Stomach (tissue), 4 donors: ENCODE data around the gene ZNF519.

Experiments
- POLR2A ChIP-seq, 4 donors: fragments of 450-650 bp; IDR thresholded peaks; one replicate each; pipeline ENCODE4 v1.6.1; 2016; ENCODE audit warnings: antibody characterized with exemption in 4 of 4, control low read depth in 2 of 4, mild to moderate bottlenecking in 1 of 4, moderate library complexity in 1 of 4
- TF ChIP-seq, protein P1 (sequence below), 7 experiments: fragments of 450-650 bp in 4 of 7; fragments of 200-600 bp in 3 of 7; sonication (generic) in 3 of 7; IDR thresholded peaks; one replicate each; pipeline ENCODE4 v1.5.1; 2016 to 2019; ENCODE audit warnings: antibody characterized with exemption in 7 of 7, control low read depth in 2 of 7, mild to moderate bottlenecking in 1 of 7

DNA sequence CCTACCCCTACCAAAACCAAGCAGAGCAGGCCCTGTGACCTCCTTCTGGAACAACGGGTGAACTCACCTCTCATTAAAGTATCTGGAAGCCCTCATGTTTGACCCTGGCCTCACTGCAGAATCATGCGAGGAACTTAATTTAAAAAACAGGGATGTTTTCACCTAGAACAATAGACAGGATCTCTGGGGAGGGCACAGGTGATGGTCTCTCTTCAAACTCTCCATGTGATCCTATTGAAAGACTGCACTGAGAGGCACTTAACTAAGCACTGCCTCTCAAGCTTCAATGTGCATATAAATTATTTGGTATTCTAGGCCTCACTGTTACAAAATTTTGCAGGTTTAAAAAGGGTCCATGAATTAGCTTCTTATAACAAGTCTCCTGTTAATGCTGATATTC, 7.5 kb downstream of the ZNF519 start:
- TF ChIP-seq, protein P1, sequence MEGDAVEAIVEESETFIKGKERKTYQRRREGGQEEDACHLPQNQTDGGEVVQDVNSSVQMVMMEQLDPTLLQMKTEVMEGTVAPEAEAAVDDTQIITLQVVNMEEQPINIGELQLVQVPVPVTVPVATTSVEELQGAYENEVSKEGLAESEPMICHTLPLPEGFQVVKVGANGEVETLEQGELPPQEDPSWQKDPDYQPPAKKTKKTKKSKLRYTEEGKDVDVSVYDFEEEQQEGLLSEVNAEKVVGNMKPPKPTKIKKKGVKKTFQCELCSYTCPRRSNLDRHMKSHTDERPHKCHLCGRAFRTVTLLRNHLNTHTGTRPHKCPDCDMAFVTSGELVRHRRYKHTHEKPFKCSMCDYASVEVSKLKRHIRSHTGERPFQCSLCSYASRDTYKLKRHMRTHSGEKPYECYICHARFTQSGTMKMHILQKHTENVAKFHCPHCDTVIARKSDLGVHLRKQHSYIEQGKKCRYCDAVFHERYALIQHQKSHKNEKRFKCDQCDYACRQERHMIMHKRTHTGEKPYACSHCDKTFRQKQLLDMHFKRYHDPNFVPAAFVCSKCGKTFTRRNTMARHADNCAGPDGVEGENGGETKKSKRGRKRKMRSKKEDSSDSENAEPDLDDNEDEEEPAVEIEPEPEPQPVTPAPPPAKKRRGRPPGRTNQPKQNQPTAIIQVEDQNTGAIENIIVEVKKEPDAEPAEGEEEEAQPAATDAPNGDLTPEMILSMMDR (IDR thresholded peaks at IDR 0.05) = no peak
- no peak for TF ChIP-seq POLR2A (IDR thresholded peaks at IDR 0.05)
